ENCODE results near the gene CEP112. TPM values are rescaled to one million over a fixed set of nuclear protein-coding genes. Genes with fewer than 3 reads are reported as not detected.

The CEP112 gene
- 5.9 and 11.6 TPM in 2 replicates for total RNA-seq (ENCODE audit: low replicate concordance)

GRCh38 chr17:66191593-66192377 is at the start of gene CEP112:
TSS of gene CEP112 (minus strand) at chr17:66192133.

GRCh38 chr17:66228887-66229782 is 37.2 kb upstream of the CEP112 start, which contains the start of gene APOH:
TSS of gene APOH (minus strand) at chr17:66229415. CDS start at chr17:66229379, 36 bp downstream.

Other genes with a start within 250 kb of the CEP112 start
- gene APOH, start 37.3 kb upstream of the CEP112 start, total RNA-seq (ENCODE audit: low replicate concordance), result not detected in 2 replicates
- gene PRKCA, start 110.5 kb upstream of the CEP112 start, total RNA-seq (ENCODE audit: low replicate concordance), result 12.4 and 19.1 TPM in 2 replicates

Data from smooth muscle cell of the coronary artery (primary cell).